Effector memory CD4-positive, alpha-beta T cell (primary cell): Measurements from ENCODE around the gene PCDH9.

Experiments used
- DNase-seq, 3 donors: peaks; one replicate each; pipeline ENCODE4 v3.0.0-alpha.2; 2020
- H3K27ac ChIP-seq: 2 replicates; pipeline ENCODE4 v1.7.0; 2013; ENCODE audit warnings: mild to moderate bottlenecking, low read length, moderate library complexity; ENCODE audit not compliant: insufficient read depth, poor library complexity, severe bottlenecking
- H3K27me3 ChIP-seq: replicated peaks from 2 replicates; pipeline ENCODE4 v1.7.0; 2013; ENCODE audit warnings: mild to moderate bottlenecking, low read length; ENCODE audit not compliant: insufficient read depth, control insufficient read depth, poor library complexity, severe bottlenecking
- H3K36me3 ChIP-seq: 2 replicates; pipeline ENCODE4 v1.7.0; 2013; ENCODE audit warnings: mild to moderate bottlenecking, low read length, moderate library complexity; ENCODE audit not compliant: control insufficient read depth, insufficient read depth
- H3K4me1 ChIP-seq: 2 replicates; pipeline ENCODE4 v1.7.0; 2013; ENCODE audit warnings: low read length, mild to moderate bottlenecking; ENCODE audit not compliant: control insufficient read depth, insufficient read depth, poor library complexity, severe bottlenecking
- H3K4me3 ChIP-seq: 2 replicates; pipeline ENCODE4 v1.7.0; 2013; ENCODE audit warnings: low read length, low read depth, mild to moderate bottlenecking; ENCODE audit not compliant: insufficient read depth, poor library complexity, severe bottlenecking
- H3K9me3 ChIP-seq: 2 replicates; pipeline ENCODE4 v1.7.0; 2013; ENCODE audit warnings: mild to moderate bottlenecking, low read length, moderate library complexity; ENCODE audit not compliant: control insufficient read depth

Gene PCDH9

GRCh38 chr13:67235265-67235664 lies 5.1 kb upstream of the PCDH9 start:
- no peaks in the 10 kb centered on the region for H3K27me3 ChIP-seq

DNA sequence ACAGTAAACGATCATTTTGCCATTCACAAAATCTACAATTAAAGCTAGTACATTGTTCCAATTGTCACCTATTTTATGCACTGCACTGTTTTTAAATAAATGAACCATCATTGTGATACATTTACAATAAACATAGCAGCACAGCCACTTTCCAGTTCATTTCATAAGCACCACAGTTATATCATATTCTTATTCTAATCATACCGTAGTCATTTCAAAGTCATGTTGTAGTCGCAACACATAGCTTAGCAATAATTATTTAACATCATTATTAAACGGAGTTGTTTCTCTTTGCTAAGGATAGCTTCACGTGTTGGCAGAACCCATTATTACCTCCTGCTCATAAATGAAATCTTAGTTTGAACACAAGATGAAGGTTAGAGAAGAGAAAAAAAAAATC lies 2.2 kb upstream of the PCDH9 start:
- Histone ChIP-seq H3K27ac (no peak overlapping the region), H3K27me3 (no peaks in the 10 kb centered on the region), H3K36me3 (no peaks in the 10 kb centered on the region), H3K4me3 (no peak overlapping the region), H3K9me3 (no peaks in the 10 kb centered on the region), H3K4me1 (no peaks in the 10 kb centered on the region)
- no peak for DNase-seq

More at GRCh38 chr13:67235265-67235664, 5.1 kb upstream of the PCDH9 start:
- Histone ChIP-seq H3K36me3 (no peaks in the 10 kb centered on the region), H3K9me3 (no peaks in the 10 kb centered on the region), H3K27ac (no peak overlapping the region), H3K4me3 (no peak overlapping the region), H3K4me1 (no peaks in the 10 kb centered on the region)
- no peak for DNase-seq

DNA sequence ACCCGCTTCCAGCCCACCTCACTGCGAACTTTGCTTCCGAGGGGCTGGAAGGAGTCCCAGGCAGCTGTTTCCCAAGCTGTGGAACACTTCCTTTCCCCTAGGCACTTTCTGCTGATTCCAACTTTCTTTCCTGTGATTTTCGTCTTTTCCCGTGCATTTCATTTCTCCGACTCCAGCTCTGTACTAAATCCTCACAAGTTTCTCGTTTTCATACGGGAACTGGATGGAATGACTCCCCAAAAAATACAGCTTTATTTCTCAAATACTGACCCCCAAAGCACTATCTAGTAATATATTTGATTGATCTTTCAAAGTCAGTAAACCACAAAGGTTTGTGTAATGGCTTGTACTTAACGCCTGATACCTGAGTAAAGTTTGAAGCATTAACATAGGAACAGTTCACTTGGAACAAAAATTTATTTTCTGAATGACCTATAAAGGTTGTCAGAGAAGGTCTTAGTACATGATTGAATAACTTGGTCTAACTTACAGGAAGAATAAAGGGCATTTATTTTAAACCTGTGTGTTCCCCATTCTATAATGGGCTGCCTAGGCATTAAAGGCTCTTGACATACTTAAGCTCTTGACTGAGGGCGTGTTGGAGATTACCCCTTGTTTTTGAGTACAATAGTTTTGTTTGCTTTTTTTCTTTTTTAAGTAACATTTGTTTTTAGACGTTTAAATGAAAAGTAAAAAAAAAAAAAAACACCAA lies 1.3 kb upstream of the PCDH9 start:
- H3K36me3 ChIP-seq, result no peaks in the 10 kb centered on the region
- no peaks in the 10 kb centered on the region for H3K4me1 ChIP-seq
- no peak overlapping the region for H3K27ac ChIP-seq
- peak overlapping the region; percentile 94 for H3K4me3 ChIP-seq
- no peaks in the 10 kb centered on the region for H3K9me3 ChIP-seq
- no peak for DNase-seq
- H3K27me3 ChIP-seq, result no peaks in the 10 kb centered on the region

DNA sequence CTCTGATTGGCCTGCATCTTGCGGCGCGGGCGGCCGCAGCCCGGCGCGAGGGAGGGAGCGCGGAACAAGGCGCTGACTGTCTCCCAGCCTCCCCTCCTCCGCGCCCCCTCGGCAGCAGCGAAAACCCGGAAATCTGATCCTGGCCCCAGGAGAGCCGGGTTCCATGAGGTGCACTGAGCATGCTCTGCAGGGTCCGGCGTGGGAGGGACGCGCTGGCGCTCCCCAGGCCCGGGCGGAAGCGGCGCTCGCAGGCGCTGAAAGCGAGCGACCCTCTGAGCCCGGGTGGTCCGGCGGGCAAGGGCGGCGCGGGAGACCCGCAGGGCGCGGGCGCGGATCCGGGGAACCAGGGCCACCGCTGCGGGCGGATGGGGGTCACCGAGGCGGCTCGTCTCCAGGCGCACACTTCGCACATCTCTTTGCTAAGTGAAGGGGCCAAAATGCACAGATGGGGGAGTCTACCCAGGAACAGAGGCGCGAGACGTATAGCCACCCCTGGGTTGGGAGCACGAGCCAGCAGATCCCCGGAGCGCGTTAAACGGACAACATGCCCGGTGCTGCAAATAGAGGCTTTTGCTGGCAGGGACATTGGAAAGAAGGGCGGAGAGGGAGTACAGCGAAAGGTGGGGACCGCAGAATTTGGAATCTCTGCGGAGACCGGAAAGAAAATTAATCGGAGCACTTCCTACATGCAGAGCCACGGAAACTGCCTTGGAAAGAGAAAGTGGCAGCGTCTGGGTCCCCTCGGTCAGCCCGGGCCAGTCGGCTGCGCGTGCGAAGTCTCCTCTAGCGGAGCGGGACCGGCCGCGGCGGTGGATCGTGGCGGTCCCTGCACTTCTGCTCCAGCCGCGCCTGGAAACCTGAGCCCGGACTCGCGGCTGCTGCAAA lies 510 bp upstream of the PCDH9 start:
- Histone ChIP-seq H3K4me3 (peak overlapping the region; percentile 94), H3K4me1 (no peaks in the 10 kb centered on the region), H3K9me3 (no peaks in the 10 kb centered on the region), H3K36me3 (no peaks in the 10 kb centered on the region), H3K27me3 (no peaks in the 10 kb centered on the region), H3K27ac (no peak overlapping the region)
- peak; percentile 51 to 68 (median 61) for DNase-seq

DNA sequence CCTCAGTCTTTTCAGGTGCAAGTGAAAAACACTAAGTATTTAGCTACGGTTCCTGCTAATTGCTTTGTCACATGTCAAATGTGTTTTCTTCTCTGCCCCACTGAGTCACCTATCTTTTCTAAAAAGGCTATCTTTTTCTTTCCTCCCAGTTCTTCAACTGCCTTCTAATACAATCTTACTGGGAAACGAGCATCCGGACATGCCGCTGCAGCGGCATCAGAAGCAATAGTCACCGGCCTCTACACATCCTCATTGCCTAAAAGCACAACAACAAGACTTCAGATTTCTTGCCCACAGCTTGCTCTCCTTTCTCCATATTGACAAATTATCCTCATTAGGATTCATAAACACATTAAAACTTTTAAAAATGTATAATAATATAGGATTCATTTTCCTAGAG lies 1.2 kb downstream of the PCDH9 start:
- H3K4me3 ChIP-seq, result no peak overlapping the region
- H3K27me3 ChIP-seq, result no peaks in the 10 kb centered on the region
- no peak for DNase-seq
- H3K4me1 ChIP-seq, result no peaks in the 10 kb centered on the region
- H3K36me3 ChIP-seq, result no peaks in the 10 kb centered on the region
- no peaks in the 10 kb centered on the region for H3K9me3 ChIP-seq
- no peak overlapping the region for H3K27ac ChIP-seq

DNA sequence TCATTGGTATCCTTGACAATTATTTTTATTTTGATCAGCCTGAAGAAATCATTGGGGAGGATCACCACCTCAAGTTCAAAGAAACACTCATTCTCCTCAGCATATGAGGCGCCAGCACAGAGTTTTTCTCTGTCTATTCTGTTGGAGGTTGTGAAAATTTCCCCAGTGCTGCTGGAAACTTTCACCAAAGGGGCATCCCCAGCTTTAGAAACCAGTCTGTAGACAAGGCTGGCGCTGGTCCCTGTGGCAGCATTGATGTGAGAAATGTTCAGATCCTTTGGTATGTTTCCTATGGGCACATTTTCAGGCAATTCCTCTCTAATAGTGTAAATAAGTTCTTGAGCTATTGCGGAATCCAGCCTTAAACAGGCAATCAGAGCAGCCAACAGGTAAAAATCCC lies 2.1 kb downstream of the PCDH9 start:
- Histone ChIP-seq H3K27ac (no peak overlapping the region), H3K36me3 (no peaks in the 10 kb centered on the region), H3K4me3 (no peak overlapping the region), H3K4me1 (no peaks in the 10 kb centered on the region), H3K9me3 (no peaks in the 10 kb centered on the region), H3K27me3 (no peaks in the 10 kb centered on the region)
- DNase-seq, result no peak

- Histone ChIP-seq H3K4me1 (no peaks in the 10 kb centered on the region), H3K27me3 (no peaks in the 10 kb centered on the region), H3K9me3 (no peaks in the 10 kb centered on the region), H3K36me3 (no peaks in the 10 kb centered on the region), H3K27ac (no peak overlapping the region), H3K4me3 (no peak overlapping the region)
- DNase-seq, result no peak
Observed at GRCh38 chr13:67227131-67227983, 2.8 kb downstream of the PCDH9 start.

DNA sequence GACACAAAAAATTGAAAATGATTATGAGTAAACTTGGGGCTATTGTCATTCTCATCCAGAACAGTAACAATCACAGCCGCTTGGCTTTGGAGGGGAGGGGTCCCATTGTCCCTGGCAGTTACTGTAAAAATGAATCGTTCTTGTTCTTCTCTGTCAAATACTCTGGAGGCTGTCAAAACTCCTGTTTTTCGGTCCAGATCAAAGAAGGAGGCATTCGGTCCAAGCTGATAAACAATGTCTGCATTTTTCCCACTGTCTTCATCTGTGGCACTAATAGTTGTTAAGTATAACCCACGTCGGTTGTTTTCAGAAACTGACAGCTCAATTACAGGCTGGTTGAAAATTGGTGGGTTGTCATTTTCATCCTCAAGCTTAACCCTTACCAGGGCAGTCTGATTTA lies 3.4 kb downstream of the PCDH9 start:
- Histone ChIP-seq H3K9me3 (no peaks in the 10 kb centered on the region), H3K4me1 (no peaks in the 10 kb centered on the region), H3K27me3 (no peaks in the 10 kb centered on the region), H3K27ac (no peak overlapping the region), H3K36me3 (no peaks in the 10 kb centered on the region), H3K4me3 (no peak overlapping the region)
- DNase-seq, result no peak

DNA sequence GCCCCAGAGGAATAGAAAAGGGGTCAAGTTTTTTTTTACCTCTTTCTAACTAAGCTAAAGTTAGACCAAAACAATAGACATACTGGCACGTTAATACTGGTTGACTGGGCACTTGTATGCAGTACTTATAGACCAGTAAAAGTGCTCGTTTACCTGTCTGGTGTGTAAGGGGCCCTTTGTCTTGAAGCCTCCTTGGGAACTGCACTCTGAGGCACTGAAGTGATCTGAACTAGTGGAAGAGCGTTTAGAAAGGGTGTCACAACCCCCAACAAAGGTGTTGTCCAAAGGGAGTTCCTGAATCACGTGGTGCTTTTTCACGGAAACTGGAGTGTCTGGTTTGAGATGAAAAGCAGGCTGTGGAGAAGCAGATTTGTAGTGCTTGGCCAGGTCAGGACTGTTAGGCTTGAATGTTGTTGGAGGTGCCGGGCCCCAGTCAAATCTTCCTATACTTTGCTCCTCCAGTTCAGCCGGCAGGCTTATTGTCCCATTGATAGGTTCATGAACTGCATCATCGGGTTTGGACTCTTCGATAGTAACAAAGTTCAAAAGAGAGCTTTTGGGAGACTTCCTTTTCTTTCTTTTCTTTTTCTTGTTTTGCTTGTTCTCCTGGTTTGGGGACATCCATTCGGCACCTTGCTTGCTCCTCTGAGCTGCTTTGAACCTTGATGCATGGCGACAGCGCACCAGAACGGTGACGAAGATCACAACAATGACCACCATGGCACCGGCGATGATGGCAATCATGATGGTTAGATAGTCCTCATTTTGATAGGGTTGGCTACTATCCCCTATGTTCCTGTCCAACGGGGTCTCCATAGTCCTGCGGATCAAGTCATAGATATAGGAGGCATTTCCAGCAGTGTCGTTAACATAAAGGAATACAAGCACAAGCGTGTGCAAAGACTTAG lies 4.6 kb downstream of the PCDH9 start:
- no peak overlapping the region for H3K4me3 ChIP-seq
- no peaks in the 10 kb centered on the region for H3K4me1 ChIP-seq
- no peak overlapping the region for H3K27ac ChIP-seq
- DNase-seq, result no peak
- H3K27me3 ChIP-seq, result no peaks in the 10 kb centered on the region
- no peaks in the 10 kb centered on the region for H3K36me3 ChIP-seq
- H3K9me3 ChIP-seq, result no peaks in the 10 kb centered on the region
